HCT116 (cell line): ENCODE results near the gene TTC6. TPM values are rescaled to one million over a fixed set of nuclear protein-coding genes. Genes with fewer than 3 reads are reported as not detected.

Experiments used
- ATAC-seq: fragments of 200-7000 bp; cut with Tn5 transposase; 2 replicates; pipeline ENCODE4 v1.9.1; 2020; ENCODE audit warnings: mild to moderate bottlenecking, moderate library complexity
- BruUV-seq: library from RNA; stranded (reverse); fragments of 400-500 nt; replicated peaks from 2 replicates; lab custom pipeline; 2021; lab: Mats Ljungman, UMichigan
- CTCF ChIA-PET: fragments of 300-600 bp; sonication (Branson Sonifier 250); formaldehyde crosslinking; loops from one replicate; lab custom pipeline; 2021; ENCODE audit warnings: antibody characterized with exemption; lab: Charles Lee
- POLR2A ChIA-PET: fragments of 300-600, 350-600 bp; sonication (Branson Sonifier 250); formaldehyde crosslinking; loops from one replicate; lab custom pipeline; 2021; ENCODE audit warnings: antibody characterized with exemption; lab: Charles Lee
- RAD21 ChIA-PET, 2 experiments: fragments of 300-600 bp; sonication (Branson Sonifier 250); formaldehyde crosslinking; loops; one replicate each; lab custom pipeline; 2023; ENCODE audit warnings: low total read pairs in 2 of 2; ENCODE audit not compliant: uncharacterized antibody in 2 of 2, unreplicated experiment in 2 of 2, low non-redundant PET in 1 of 2; lab: Charles Lee
- DNase-seq: peaks from one replicate; pipeline ENCODE4 v3.0.0-alpha.2; 2010; ENCODE audit warnings: low read depth, low spot score
- H2AFZ ChIP-seq: fragments of 200-600 bp; shearing (Covaris generic), sonication (generic); 2 replicates; pipeline ENCODE4 v1.6.1; 2017; ENCODE audit warnings: low read depth, mixed run types, mixed read lengths, antibody characterized with exemption, low read length; ENCODE audit not compliant: poor library complexity, severe bottlenecking
- H3K27ac ChIP-seq: 2 replicates; pipeline ENCODE4 v1.5.1; 2012; ENCODE audit warnings: low read depth, low read length
- H3K27me3 ChIP-seq: fragments of 200-600 bp; sonication (generic); 2 replicates; pipeline ENCODE4 v1.6.1; 2016; ENCODE audit warnings: mixed run types, low read length, mixed read lengths; ENCODE audit not compliant: insufficient read depth
- H3K36me3 ChIP-seq, 2 experiments: fragments of 200-500 bp in 1 of 2; fragments of 200-600 bp in 1 of 2; sonication (Bioruptor generic) in 1 of 2; sonication (generic) in 1 of 2; 2 replicates each; pipeline versions ENCODE4 v1.5.1 to v1.6.1; 2014 to 2016; ENCODE audit warnings: low read length in 2 of 2, inconsistent platforms in 1 of 2, mixed read lengths in 1 of 2, mixed run types in 1 of 2; ENCODE audit not compliant: insufficient read depth in 2 of 2, control insufficient read depth in 1 of 2
- H3K4me1 ChIP-seq, 2 experiments: fragments of 200-600 bp in 1 of 2; sonication (generic) in 1 of 2; 2 replicates each; pipeline versions ENCODE4 v1.5.1 to v1.6.1; 2012 to 2017; ENCODE audit warnings: low read length in 2 of 2, inconsistent platforms in 1 of 2, mild to moderate bottlenecking in 1 of 2, mixed read lengths in 1 of 2, mixed run types in 1 of 2, moderate library complexity in 1 of 2; ENCODE audit not compliant: insufficient read depth in 2 of 2, control insufficient read depth in 1 of 2
- H3K4me2 ChIP-seq: fragments of 200-600 bp; sonication (generic); 2 replicates; pipeline ENCODE4 v1.6.1; 2017; ENCODE audit warnings: mixed run types, low read length, mixed read lengths
- H3K4me3 ChIP-seq, 2 experiments: fragments of 200-600 bp in 1 of 2; sonication (generic) in 1 of 2; replicated peaks in 1 of 2; 2 replicates each; pipeline ENCODE4 v1.5.1; 2011 to 2016; ENCODE audit warnings: low read length in 2 of 2, control low read depth in 1 of 2, low read depth in 1 of 2, mild to moderate bottlenecking in 1 of 2, mixed read lengths in 1 of 2, mixed run types in 1 of 2
- H3K79me2 ChIP-seq: fragments of 200-600 bp; sonication (generic); 2 replicates; pipeline ENCODE4 v1.6.1; 2017; ENCODE audit warnings: mild to moderate bottlenecking, mixed run types, low read length, moderate library complexity, mixed read lengths; ENCODE audit not compliant: insufficient read depth
- H3K9ac ChIP-seq: fragments of 200-600 bp; sonication (generic); 2 replicates; pipeline ENCODE4 v1.6.1; 2016; ENCODE audit warnings: low read length, mixed read lengths
- H3K9me2 ChIP-seq: fragments of 200-600 bp; sonication (generic), shearing (Covaris generic); 2 replicates; pipeline ENCODE4 v1.6.1; 2017; ENCODE audit warnings: mixed run types, mild to moderate bottlenecking, moderate library complexity; ENCODE audit not compliant: insufficient read depth
- H3K9me3 ChIP-seq, 2 experiments: fragments of 200-500 bp in 1 of 2; fragments of 200-600 bp in 1 of 2; sonication (Bioruptor generic) in 1 of 2; sonication (generic) in 1 of 2; 2 replicates each; pipeline ENCODE4 v1.6.1; 2014 to 2017; ENCODE audit warnings: low read length in 2 of 2, mixed read lengths in 2 of 2, inconsistent platforms in 1 of 2, low read depth in 1 of 2, mild to moderate bottlenecking in 1 of 2, mixed run types in 1 of 2, moderate library complexity in 1 of 2; ENCODE audit not compliant: control insufficient read depth in 1 of 2, insufficient read depth in 1 of 2
- H4K20me1 ChIP-seq: fragments of 200-600 bp; sonication (generic), shearing (Covaris generic); 2 replicates; pipeline ENCODE4 v1.6.1; 2017; ENCODE audit warnings: mixed run types, mild to moderate bottlenecking, moderate library complexity; ENCODE audit not compliant: insufficient read depth
- EGR1 ChIP-seq: IDR thresholded peaks from 2 replicates; pipeline ENCODE4 v1.6.1; 2012; ENCODE audit warnings: low read depth
- ELF1 ChIP-seq: IDR thresholded peaks from 2 replicates; pipeline ENCODE4 v1.6.1; 2012; ENCODE audit warnings: low read depth, borderline replicate concordance
- EZH2 ChIP-seq: fragments of 200-600 bp; sonication (generic); IDR thresholded peaks from 2 replicates; pipeline ENCODE4 v1.6.1; 2017; ENCODE audit warnings: antibody characterized with exemption, mixed run types
- MAX ChIP-seq: IDR thresholded peaks from 2 replicates; pipeline ENCODE4 v1.6.1; 2012
- RAD21 ChIP-seq: IDR thresholded peaks from 2 replicates; pipeline ENCODE4 v1.6.1; 2012; ENCODE audit warnings: low read depth, mild to moderate bottlenecking
- SIN3A ChIP-seq: IDR thresholded peaks from 2 replicates; pipeline ENCODE4 v1.6.1; 2012; ENCODE audit warnings: low read depth
- YY1 ChIP-seq: IDR thresholded peaks from 2 replicates; pipeline ENCODE4 v1.6.1; 2011; ENCODE audit warnings: low read length, low read depth, moderate library complexity, mild to moderate bottlenecking; ENCODE audit not compliant: insufficient replicate concordance; ENCODE audit errors: extremely low read depth
- ZBTB33 ChIP-seq: IDR thresholded peaks from 2 replicates; pipeline ENCODE4 v1.6.1; 2011; ENCODE audit warnings: mild to moderate bottlenecking, low read length, moderate library complexity; ENCODE audit not compliant: insufficient replicate concordance; ENCODE audit errors: extremely low read depth
- ZNF274 ChIP-seq: fragments of 200-500 bp; sonication (Bioruptor generic); IDR thresholded peaks from 2 replicates; pipeline ENCODE4 v1.6.1; 2014; ENCODE audit warnings: mild to moderate bottlenecking, low read depth, low read length, inconsistent platforms
- intact Hi-C: fragments of 100-400 bp; cut with micrococcal nuclease; formaldehyde crosslinking; loops from 2 replicates; pipeline ENCODE4 v1.10.0; 2022
- total RNA-seq: library from RNA; stranded (reverse); gene quantifications from one replicate; pipeline ENCODE4 v1.2.1, GENCODE V29; 2021; ENCODE audit not compliant: unreplicated experiment
- TF ChIP-seq, protein P1 (sequence below): IDR thresholded peaks from 2 replicates; pipeline ENCODE4 v1.6.1; 2012; ENCODE audit warnings: low read depth

Gene TTC6
- total RNA-seq, 1 experiment from 2014 or later = 0.10 TPM

DNA sequence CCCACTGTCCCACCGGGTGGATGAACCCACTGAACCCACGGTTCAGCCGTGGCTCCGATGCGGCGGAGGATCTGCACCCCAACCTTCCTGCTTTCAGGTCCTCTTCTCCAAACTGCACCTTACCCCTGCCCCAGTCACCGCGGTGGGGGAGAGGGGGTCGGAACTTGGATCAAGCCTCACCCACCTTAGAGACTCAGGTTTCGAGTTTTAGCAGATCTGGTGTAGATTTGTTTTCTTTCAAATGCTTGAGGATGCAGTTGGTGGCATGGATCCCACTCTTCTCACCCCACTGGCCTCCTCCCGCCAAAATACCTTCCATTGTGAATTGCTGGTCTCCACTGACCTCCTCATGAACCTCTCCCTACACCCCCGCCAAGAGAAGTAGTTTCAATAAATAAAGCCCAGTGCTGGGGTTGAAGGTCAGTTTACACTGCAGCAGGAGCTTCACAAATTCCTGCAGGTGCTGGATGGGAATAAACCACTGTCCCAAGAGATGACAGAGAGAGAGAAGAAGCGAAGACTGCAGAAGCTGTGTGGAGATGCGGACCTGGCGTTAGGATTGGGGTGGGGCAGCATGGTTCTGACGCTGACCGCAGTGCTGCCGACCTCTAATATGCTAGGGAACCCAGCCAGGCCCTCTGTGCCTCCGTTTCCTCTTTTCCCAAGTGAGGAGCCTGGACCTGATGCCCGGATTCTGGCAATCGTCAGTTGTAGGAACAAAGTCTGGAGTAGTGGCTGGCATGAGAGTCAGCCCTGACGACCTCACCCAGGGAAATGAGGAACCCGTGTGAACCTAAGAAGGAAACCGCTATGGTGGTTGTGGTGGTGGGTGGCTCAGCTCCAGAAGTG lies 7.4 kb downstream of the TTC6 start:
- ChIA-PET RAD21 (no interaction called here), POLR2A (no interaction called here), CTCF (no interaction called here)
- H3K27ac ChIP-seq = no peak overlapping the region
- H3K79me2 ChIP-seq = no peaks in the 10 kb centered on the region
- DNase-seq = no peak
- no peak overlapping the region for H3K4me3 ChIP-seq
- no peaks in the 10 kb centered on the region for H3K36me3 ChIP-seq
- H3K9me3 ChIP-seq = no peaks in the 10 kb centered on the region
- ATAC-seq = no peak
- H3K4me2 ChIP-seq = no peak overlapping the region
- H3K27me3 ChIP-seq = peaks cover 21% of the 10 kb centered on the region; the same call in 1 of the 2 replicates
- no peak overlapping the region for H2AFZ ChIP-seq
- H3K9ac ChIP-seq = no peak overlapping the region
- no peaks in the 10 kb centered on the region for H4K20me1 ChIP-seq
- H3K9me2 ChIP-seq = no peaks in the 10 kb centered on the region
- H3K4me1 ChIP-seq = no peaks in the 10 kb centered on the region
- intact Hi-C loops = no loop called here
- no TSS peak for BruUV-seq
- TF ChIP-seq MAX = no peak
- TF ChIP-seq RAD21 = no peak

DNA sequence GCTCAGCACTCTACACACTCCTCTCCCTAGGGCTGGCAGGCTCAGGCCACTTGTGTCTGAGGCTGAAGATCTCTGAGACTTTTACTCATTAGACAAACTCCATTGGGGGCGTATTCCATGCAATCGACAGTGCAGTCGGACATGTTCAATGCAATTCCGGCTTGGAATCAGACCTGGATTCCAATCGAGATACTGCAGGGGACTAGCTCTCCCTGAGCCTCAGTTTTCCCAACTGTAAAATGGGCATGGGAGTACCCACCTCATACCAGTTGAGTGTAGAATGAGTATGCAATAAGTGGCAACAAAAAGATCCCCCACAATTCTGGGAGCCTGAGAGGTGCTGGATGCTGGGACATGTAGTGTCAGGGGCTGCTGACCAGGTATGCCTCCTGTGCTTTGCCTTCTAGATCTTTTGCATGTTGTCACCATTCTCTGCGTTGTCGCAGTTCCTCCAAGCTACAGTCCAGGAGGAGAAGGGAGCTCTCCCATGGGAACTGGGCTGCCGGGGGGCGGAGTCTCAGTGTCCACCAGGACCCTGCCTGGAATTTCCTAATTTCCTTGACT lies 8.3 kb downstream of the TTC6 start:
- Histone ChIP-seq H2AFZ (no peak overlapping the region), H3K9ac (no peak overlapping the region), H3K4me1 (no peaks in the 10 kb centered on the region), H3K4me2 (no peak overlapping the region), H3K9me3 (no peaks in the 10 kb centered on the region), H3K9me2 (no peaks in the 10 kb centered on the region), H3K4me3 (no peak overlapping the region), H3K27ac (no peak overlapping the region), H3K36me3 (no peaks in the 10 kb centered on the region), H3K79me2 (no peaks in the 10 kb centered on the region), H3K27me3 (peaks cover 21% of the 10 kb centered on the region; the same call in 1 of the 2 replicates), H4K20me1 (no peaks in the 10 kb centered on the region)
- intact Hi-C loops = no loop called here
- ATAC-seq = no peak
- POLR2A ChIA-PET = no interaction called here
- CTCF ChIA-PET = no interaction called here
- no peak for TF ChIP-seq YY1
- no peak for TF ChIP-seq ELF1
- no peak for TF ChIP-seq EZH2
- TF ChIP-seq ZNF274 = no peak
- TF ChIP-seq ZBTB33 = no peak
- TF ChIP-seq EGR1 = no peak
- no peak for TF ChIP-seq MAX
- TF ChIP-seq SIN3A = no peak
- TF ChIP-seq, protein P1, sequence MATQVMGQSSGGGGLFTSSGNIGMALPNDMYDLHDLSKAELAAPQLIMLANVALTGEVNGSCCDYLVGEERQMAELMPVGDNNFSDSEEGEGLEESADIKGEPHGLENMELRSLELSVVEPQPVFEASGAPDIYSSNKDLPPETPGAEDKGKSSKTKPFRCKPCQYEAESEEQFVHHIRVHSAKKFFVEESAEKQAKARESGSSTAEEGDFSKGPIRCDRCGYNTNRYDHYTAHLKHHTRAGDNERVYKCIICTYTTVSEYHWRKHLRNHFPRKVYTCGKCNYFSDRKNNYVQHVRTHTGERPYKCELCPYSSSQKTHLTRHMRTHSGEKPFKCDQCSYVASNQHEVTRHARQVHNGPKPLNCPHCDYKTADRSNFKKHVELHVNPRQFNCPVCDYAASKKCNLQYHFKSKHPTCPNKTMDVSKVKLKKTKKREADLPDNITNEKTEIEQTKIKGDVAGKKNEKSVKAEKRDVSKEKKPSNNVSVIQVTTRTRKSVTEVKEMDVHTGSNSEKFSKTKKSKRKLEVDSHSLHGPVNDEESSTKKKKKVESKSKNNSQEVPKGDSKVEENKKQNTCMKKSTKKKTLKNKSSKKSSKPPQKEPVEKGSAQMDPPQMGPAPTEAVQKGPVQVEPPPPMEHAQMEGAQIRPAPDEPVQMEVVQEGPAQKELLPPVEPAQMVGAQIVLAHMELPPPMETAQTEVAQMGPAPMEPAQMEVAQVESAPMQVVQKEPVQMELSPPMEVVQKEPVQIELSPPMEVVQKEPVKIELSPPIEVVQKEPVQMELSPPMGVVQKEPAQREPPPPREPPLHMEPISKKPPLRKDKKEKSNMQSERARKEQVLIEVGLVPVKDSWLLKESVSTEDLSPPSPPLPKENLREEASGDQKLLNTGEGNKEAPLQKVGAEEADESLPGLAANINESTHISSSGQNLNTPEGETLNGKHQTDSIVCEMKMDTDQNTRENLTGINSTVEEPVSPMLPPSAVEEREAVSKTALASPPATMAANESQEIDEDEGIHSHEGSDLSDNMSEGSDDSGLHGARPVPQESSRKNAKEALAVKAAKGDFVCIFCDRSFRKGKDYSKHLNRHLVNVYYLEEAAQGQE = no peak
- DNase-seq = no peak
- RAD21 ChIA-PET = no interaction called here
- BruUV-seq = no TSS peak
